HG03097 (cell line): Measurements from ENCODE around the gene KLK6.
"Not testable (repeated sequence)": the region's sequence is repeated elsewhere in the genome, so short reads cannot be mapped to it uniquely, and the experiment has no call there.

ENCODE experiments used
- ATAC-seq: cut with Tn5 transposase; IDR thresholded peaks from one replicate; pipeline ENCODE4 v1.9.1; 2021; ENCODE audit not compliant: unreplicated experiment, low FRiP score

The KLK6 gene

DNA sequence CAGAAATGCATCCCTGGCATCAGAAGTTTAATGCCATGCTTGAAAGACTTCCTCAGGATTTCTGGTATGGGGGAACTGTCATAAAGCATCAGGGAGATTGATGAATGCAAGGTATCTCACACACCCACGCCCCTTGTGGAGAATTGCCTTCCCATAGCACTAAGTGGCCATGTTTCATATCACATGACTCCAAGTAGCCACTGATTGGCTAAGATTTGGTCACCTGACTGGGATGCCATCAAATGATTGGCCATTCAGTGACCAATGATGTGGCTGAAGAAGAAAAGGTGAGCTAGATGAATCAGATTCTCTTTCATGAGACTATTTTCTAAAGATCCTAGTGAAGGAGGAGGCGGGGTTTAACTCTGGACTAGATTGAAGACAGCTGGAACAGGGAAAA is 24.7 kb upstream of the KLK6 start:
- no peak for ATAC-seq

DNA sequence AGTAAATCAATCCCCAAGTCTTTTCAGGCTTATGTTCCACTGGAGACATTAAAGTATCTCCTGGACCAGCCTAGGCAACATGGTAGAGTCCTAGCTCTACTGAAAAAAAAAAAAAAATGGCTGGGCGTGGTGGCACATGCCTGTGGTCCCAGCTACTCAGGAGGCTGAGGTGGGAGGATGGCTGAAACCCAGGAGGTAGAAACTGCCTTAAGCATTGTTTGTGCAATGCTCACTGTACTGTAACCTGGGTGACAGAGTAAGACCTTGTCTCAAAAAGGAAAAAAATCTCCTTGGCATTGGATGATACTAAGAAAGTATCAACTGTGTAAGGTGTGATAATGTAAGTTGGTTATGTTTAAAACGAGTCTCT is 23.3 kb upstream of the KLK6 start:
- no peak for ATAC-seq

- ATAC-seq: not testable (repeated sequence)
These were observed 15.0 kb upstream of the KLK6 start for GRCh38 chr19:50984416-50984815.

DNA sequence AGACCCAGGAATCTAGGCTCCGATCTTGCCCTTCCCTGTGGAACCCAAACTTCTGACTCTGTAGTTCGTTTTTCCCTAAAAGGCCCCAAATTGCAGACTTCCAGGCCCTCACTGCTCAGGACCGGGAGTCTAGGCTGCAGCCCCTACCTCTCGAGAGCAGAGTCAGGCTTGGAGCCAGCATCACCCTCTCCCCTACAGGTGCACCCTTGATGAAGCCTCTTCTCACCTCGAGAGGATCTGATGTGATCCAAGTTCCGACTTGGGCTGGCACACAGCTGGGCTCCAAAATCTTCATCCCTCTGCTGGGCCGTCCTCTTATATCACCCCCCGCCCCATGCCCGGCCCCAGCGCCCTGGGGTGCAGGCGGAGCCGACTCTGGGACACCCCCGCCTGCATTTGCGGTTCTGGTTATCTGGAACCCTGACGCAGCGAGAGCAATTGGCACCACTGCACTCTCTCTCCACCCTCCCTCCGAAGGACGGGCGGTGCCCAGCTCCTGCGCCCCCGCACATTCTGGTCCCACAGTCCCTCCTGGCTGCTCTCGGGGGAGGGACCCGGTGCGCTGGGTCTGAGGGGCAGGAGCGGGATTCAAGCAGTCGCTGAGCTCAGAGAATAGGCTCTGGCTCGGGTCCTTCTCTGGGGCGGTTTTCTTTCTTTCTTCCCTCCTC is 14.4 kb upstream of the KLK6 start, which contains the start of gene KLK7:
TSS of gene KLK7 (minus strand) at position 293 of the 668 bp plus-strand sequence. CDS start 1,518 bp downstream, outside the sequence.
- no peak for ATAC-seq

DNA sequence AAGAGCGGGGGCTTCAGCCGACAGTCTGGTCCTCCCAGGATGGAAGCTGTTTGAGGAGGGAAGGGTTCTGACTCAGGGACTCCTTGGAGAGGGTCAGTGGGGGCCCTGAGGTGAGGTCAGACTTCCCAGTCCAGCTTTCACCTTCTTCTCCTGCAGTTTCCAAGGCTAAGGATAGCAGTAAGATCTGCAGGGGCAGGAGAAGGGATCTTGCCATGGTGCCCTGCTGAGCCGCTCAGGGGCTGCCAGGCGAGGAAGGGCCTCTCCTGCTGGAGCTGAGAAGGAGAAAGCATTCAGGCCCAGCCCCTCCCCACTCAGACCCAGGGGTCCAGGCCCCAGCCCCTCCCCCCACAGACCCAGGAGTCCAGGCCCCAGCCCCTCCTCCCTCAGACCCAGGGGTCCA is 12.8 kb upstream of the KLK6 start:
- no peak for ATAC-seq

DNA sequence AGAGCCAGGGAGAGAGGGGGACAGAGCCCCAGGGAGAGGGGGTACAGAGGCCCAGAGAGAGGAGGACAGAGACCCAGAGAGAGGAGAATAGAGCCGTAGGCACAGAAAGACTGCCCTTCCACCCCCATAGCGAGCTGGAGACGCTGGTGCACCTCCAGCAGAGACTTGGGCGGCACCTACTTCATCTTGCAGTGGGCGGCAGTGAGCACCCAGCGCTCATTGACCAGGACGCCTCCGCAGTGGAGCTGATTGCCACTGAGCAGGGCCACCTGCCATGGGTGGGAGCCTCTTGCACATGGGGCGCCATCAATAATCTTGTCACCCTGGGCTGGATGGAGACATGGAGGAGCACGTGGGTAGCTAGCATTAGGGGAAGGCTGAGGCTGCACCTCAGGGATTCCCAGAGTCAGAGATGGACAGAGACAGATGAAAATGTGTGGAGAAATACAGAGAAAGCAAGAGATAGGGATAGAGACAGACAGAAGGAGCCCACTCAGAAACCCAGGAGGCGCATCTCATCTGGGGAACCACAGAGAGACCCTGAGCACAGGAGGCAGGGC is 12.3 kb upstream of the KLK6 start:
- no peak for ATAC-seq

GRCh38 chr19:50980208-50980607 is 10.8 kb upstream of the KLK6 start:
- no peak for ATAC-seq

- no peak for ATAC-seq
These were observed 10.4 kb upstream of the KLK6 start for GRCh38 chr19:50979758-50980157.

DNA sequence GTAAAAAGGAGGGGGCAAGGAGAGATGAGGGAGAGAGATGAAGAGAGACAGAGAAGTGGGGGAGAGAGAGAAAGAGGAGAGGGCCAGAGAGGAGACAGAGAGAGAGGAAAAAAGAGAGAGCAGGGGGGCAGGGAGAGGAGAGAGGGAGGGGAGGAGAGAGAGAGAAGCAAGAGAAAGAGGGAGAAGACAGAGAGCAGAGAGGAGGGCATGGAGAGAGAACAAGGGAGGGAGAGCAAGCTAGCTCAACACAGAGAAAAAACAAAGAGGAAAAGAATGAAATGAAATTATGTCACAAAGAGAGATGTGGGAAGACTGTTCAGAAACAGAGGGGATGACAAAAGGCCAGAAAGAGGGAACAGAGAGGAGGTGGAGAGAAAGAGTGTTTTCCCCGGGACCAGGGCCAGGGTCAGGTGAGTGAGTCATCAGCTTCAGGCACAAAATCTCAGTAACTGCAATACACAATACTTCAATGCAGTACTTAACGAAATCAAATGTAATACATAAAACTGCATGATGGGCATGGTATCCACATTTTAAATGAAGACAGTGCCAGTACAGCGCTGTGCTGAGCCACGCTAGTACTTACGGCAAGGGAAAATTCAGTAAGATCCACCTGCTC is 9.5 kb upstream of the KLK6 start:
- ATAC-seq: no peak

- no peak for ATAC-seq
These were observed 8.2 kb upstream of the KLK6 start for GRCh38 chr19:50977626-50978025.

GRCh38 chr19:50975766-50976165 is 6.4 kb upstream of the KLK6 start:
- no peak for ATAC-seq

DNA sequence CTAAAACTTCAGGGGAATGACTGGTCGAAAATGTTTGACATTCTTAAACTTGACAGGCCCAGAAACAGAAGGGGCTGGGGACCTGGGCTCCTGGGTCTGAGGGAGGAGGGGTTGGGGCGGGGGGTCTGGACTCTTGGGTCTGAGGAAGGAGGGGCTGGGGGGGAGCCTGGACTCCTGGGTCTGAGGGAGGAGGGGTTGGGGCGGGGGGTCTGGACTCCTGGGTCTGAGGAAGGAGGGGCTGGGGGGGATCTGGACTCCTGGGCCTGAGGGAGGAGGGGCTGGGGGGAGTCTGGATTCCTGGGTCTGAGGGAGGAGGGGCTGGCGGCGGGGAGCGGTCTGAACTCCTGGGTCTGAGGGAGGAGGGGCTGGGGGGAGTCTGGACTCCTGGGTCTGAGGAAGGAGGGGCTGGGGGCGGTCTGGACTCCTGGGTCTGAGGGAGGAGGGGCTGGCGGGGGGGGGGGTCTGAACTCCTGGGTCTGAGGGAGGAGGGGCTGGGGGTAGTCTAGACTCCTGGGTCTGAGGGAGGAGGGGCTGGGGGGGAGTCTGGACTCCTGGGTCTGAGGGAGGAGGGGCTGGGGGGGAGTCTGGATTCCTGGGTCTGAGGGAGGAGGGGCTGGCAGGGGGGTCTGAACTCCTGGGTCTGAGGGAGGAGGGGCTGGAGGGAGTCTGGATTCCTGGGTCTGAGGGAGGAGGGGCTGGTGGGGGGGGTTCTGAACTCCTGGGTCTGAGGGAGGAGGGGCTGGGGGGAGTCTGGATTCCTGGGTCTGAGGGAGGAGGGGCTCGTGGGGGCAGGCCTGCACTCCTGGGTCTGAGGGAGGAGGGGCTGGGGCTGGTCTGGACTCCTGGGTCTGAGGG is 5.5 kb upstream of the KLK6 start:
- ATAC-seq: no peak

DNA sequence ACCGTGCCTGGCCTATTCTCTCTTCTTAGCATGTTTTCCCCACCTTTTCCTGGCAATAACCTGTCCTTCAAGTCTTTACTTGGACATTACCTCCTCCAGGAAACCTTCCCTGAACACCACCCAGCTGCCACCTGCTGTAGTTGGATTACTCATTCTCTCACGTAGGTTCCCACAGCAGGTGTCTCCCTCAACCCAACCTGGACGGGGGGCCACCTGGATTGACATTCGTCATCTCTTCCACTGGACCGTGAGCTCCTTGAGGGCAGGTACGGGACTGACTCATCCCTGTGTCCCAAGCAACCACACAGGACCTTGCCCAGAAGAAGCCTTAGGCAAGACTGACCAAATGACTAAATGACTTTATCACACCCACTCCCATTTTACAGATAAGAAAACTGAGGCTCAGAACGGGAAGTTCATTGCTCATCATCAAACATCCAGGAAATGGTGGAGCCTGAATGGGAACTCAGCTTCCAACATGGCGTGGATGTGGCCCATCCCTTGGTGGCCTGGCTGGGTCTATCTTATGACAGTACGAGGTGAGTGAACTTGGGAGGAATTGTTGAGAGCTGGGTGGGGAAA is 3.5 kb upstream of the KLK6 start:
- ATAC-seq: no peak

DNA sequence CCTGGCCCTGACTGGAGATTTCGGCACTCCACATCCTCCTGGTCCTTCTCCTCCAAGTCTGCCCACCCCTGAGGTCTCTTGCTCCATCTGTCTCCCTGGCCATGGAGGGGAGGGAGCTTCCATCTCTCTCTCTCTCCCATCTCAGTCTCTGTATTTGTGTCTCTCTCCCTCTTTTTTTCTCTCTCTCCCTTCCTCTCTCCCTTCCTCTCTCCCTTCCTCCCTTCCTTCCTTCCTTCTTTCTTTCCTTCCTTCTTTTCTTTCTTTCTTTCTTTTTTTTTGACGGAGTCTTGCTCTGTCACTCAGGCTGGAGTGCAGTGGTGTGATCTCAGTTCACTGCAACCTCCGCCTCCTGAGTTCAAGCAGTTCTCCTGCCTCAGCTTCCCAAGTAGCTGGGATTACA is 419 bp upstream of the KLK6 start:
- ATAC-seq: not testable (repeated sequence)

- no peak for ATAC-seq
These were observed 527 bp downstream of the KLK6 start for GRCh38 chr19:50968716-50969412.

DNA sequence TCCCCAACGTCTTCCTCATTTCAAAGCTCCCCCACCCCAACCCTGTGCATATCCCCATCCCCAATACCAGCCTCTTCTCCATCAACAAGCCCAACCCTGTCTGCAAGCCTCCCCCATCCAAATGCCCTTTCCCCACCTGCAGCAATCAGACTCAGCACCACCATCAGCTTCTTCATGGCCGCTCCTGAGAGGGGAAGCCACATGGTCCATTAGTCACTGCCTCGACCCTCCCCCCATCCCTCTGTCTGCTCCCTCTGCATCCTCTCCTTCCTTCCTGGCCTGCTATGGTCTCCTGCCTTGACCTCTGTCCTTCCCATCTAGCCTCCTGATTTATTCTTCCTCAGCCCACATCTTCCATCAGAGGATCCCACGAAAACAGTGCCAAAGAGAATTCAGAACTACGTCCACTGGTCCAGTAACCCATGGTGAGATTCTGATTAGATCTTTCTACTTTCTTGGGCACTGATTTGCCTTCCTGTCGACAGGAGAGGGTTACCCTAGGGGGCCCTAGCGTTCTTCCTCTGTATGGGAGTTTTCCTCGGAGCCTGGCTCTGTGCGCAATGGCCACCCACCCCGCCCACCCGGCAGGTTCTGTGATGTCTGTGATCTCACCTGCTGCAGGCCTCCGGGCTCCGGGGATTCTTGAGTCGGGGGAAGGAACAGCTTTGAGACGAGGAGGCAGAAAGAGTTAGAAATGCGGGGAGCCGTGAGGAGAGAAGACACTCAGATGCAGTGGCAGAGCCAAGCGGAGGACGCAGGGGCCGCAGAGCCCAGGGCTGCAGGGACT is 1.3 kb downstream of the KLK6 start:
- no peak for ATAC-seq

DNA sequence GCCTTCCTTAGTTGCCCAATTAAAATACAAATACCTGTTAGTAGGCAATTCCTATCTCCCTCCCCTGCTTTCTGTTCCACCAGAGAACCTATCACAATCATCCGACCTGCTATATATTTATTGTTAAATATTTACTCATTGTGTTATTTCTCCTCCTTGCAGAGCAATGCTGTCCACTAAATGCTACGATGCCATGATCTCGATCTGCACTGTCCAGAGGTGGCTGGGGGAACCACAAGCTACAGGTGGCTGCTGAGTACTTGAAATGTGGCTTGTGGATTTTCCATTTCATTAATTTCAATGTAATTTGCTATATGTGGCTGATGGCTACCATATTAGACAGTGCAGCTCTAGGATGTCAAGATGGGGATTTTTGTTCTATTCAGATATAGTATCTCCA is 5.1 kb downstream of the KLK6 start:
- ATAC-seq: no peak

- no peak for ATAC-seq
These were observed 6.0 kb downstream of the KLK6 start for GRCh38 chr19:50963381-50963780.

- no peak for ATAC-seq
These were observed 7.1 kb downstream of the KLK6 start for GRCh38 chr19:50962245-50962644.
